Breast epithelium (tissue), 3 donors: Measurements from ENCODE around the gene CYTH1.

ENCODE experiments used
- CTCF ChIP-seq, 3 donors: fragments of 450-650 bp; IDR thresholded peaks; one replicate each; pipeline ENCODE4 v1.5.1; 2016 to 2017; ENCODE audit warnings: antibody characterized with exemption in 3 of 3, mild to moderate bottlenecking in 3 of 3, moderate library complexity in 3 of 3
- POLR2A ChIP-seq: fragments of 450-650 bp; IDR thresholded peaks from one replicate; pipeline ENCODE4 v1.6.1; 2016; ENCODE audit warnings: antibody characterized with exemption, mild to moderate bottlenecking, moderate library complexity
- POLR2AphosphoS5 ChIP-seq, 3 donors: sonication (generic); formaldehyde crosslinking; IDR thresholded peaks; one replicate each; pipeline ENCODE4 v1.6.1; 2017; ENCODE audit warnings: antibody characterized with exemption in 3 of 3

- no peak for TF ChIP-seq CTCF (IDR thresholded peaks at IDR 0.05)
- no peak for TF ChIP-seq POLR2A
- TF ChIP-seq POLR2AphosphoS5 (IDR thresholded peaks at IDR 0.05) = no peak
Observed at GRCh38 chr17:78668847-78669246, 113.2 kb downstream of the CYTH1 start.
